SW480 (cell line): ENCODE data around the gene CRIP1.

Experiments
- DNase-seq: peaks from one replicate; pipeline ENCODE4 v3.0.0-alpha.2; 2016; ENCODE audit warnings: low spot score

Gene CRIP1

GRCh38 chr14:105507247-105507646 lies 20.6 kb downstream of the CRIP1 start:
- no peak for DNase-seq

GRCh38 chr14:105508069-105508468 lies 21.4 kb downstream of the CRIP1 start:
- no peak for DNase-seq

- DNase-seq, result no peak
These were observed 21.9 kb downstream of the CRIP1 start for GRCh38 chr14:105508601-105509000.

- DNase-seq, result peak; percentile 64
These were observed 30.4 kb downstream of the CRIP1 start for GRCh38 chr14:105517096-105517495.

- DNase-seq, result no peak
These were observed 33.4 kb downstream of the CRIP1 start for GRCh38 chr14:105519946-105520698.

GRCh38 chr14:105525326-105525725 lies 38.6 kb downstream of the CRIP1 start:
- no peak for DNase-seq

- peak; percentile 27 for DNase-seq
These were observed 39.4 kb downstream of the CRIP1 start, which contains the start of gene TMEM121 for GRCh38 chr14:105525861-105526775. Gene TMEM121 (plus strand): TSS chr14:105526583. CDS start chr14:105528835, 2,252 bp downstream.

GRCh38 chr14:105526776-105527380 lies 40.2 kb downstream of the CRIP1 start:
- DNase-seq, result no peak

- no peak for DNase-seq
These were observed 40.7 kb downstream of the CRIP1 start for GRCh38 chr14:105527381-105527825.

GRCh38 chr14:105527826-105528585 lies 41.3 kb downstream of the CRIP1 start:
- peak; percentile 62 for DNase-seq

- no peak for DNase-seq
These were observed 42.1 kb downstream of the CRIP1 start for GRCh38 chr14:105528586-105529318.

- no peak for DNase-seq
These were observed 42.6 kb downstream of the CRIP1 start for GRCh38 chr14:105529319-105529568.

GRCh38 chr14:105529569-105530284 lies 43.0 kb downstream of the CRIP1 start:
- DNase-seq, result no peak

- DNase-seq, result no peak
These were observed 43.8 kb downstream of the CRIP1 start for GRCh38 chr14:105530285-105531087.

- no peak for DNase-seq
These were observed 44.6 kb downstream of the CRIP1 start for GRCh38 chr14:105531088-105531893.

- DNase-seq, result no peak
These were observed 45.4 kb downstream of the CRIP1 start for GRCh38 chr14:105531894-105532623.

GRCh38 chr14:105532735-105533141 lies 46.1 kb downstream of the CRIP1 start:
- DNase-seq, result peak; percentile 74

- DNase-seq, result no peak
These were observed 46.7 kb downstream of the CRIP1 start for GRCh38 chr14:105533391-105533790.
